Measurements from ENCODE around the gene FBXL2.
A peak's percentile ranks its signal among the peaks of the same experiment; 100 is the strongest.

Gene FBXL2

GRCh38 chr3:33313331-33313730 is 36.1 kb downstream of the FBXL2 start:
- no peak for TF ChIP-seq CTCF (IDR thresholded peaks at IDR 0.05; ENCODE audit: low read depth, low read length)
- no peak overlapping the region for H3K4me3 ChIP-seq (ENCODE audit: low read depth, low read length)

- H3K4me3 ChIP-seq (ENCODE audit: low read depth, low read length), result no peak overlapping the region
- TF ChIP-seq CTCF (IDR thresholded peaks at IDR 0.05; ENCODE audit: low read depth, low read length), result no peak
Observed at GRCh38 chr3:33314993-33315392, 37.8 kb downstream of the FBXL2 start.

GRCh38 chr3:33315826-33316225 is 38.6 kb downstream of the FBXL2 start:
- TF ChIP-seq CTCF (IDR thresholded peaks at IDR 0.05; ENCODE audit: low read depth, low read length), result no peak
- H3K4me3 ChIP-seq (ENCODE audit: low read depth, low read length), result no peak overlapping the region

GRCh38 chr3:33317963-33318709 is 40.9 kb downstream of the FBXL2 start:
- TF ChIP-seq CTCF (IDR thresholded peaks at IDR 0.05; ENCODE audit: low read depth, low read length), result no peak

GRCh38 chr3:33318710-33319380 is 41.6 kb downstream of the FBXL2 start:
- 0 out of 2 replicates have a peak, but pooled peaks have one; percentile 6 for TF ChIP-seq CTCF (IDR thresholded peaks at IDR 0.05; ENCODE audit: low read depth, low read length)
- no peak overlapping the region for H3K4me3 ChIP-seq (ENCODE audit: low read depth, low read length)

More at GRCh38 chr3:33317963-33318709, 40.9 kb downstream of the FBXL2 start:
- H3K4me3 ChIP-seq (ENCODE audit: low read depth, low read length), result no peak overlapping the region

- TF ChIP-seq CTCF (IDR thresholded peaks at IDR 0.05; ENCODE audit: low read depth, low read length), result no peak
- H3K4me3 ChIP-seq (ENCODE audit: low read depth, low read length), result no peak overlapping the region
Observed at GRCh38 chr3:33322412-33322811, 45.2 kb downstream of the FBXL2 start.

- TF ChIP-seq CTCF (IDR thresholded peaks at IDR 0.05; ENCODE audit: low read depth, low read length), result no peak
- no peak overlapping the region for H3K4me3 ChIP-seq (ENCODE audit: low read depth, low read length)
Observed at GRCh38 chr3:33331414-33331813, 54.2 kb downstream of the FBXL2 start.

All from WI38 (cell line).